ENCODE data around the gene PRSS2.
"Not testable (repeated sequence)": the region's sequence is repeated elsewhere in the genome, so short reads cannot be mapped to it uniquely, and the experiment has no call there.

PRSS2 gene

DNA sequence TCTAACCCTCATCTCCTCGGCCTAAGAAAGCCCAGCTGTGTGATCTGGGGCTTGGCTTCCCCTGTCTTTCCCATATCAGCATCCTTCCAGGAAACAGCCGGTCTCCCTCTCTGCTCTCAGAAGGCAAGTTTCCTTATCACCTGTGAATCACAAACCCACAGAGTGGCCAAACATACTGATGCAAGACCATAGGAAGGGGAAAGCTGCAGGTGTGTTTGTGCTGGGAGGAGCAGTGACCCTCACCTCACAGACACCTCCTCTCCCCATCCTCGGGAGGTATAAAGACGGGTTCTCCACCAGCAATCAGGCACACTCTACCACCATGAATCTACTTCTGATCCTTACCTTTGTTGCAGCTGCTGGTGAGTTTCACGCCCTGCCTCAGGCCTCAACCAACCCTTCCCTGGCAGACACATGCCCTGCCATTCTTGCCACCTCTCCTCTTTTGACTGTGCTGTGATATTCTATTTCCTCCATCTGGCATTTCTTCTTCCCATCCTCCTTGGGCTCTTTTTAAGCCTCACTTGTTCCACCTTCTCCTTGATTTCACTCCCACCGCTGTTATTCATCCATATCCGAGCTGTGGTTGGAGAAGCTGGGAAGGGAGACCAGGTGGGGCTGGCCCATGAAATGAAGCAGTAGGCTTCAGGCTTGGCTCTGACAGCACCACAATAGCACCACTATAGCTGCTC, at the start of gene PRSS2:
Gene PRSS2 (plus strand): TSS at position 310 of the 692 bp plus-strand sequence. CDS start 13 bp downstream, at position 323.
- DNase-seq, result no peak

DNA sequence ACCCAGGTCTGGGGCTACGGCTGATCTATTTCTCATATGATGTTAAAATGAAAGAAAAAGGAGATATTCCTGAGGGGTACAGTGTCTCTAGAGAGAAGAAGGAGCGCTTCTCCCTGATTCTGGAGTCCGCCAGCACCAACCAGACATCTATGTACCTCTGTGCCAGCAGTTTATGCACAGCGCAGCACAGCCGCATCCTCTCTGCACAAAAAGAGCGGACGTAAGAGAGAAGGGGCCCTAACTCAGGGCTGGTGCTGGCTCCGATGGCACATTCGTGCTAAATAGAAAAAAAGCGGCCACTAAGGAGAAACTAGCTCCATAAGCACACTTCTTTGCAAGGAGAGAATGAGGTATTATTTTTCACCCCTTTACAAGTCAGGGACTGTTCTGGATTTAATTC, 49.8 kb upstream of the PRSS2 start:
- DNase-seq, result no peak

DNA sequence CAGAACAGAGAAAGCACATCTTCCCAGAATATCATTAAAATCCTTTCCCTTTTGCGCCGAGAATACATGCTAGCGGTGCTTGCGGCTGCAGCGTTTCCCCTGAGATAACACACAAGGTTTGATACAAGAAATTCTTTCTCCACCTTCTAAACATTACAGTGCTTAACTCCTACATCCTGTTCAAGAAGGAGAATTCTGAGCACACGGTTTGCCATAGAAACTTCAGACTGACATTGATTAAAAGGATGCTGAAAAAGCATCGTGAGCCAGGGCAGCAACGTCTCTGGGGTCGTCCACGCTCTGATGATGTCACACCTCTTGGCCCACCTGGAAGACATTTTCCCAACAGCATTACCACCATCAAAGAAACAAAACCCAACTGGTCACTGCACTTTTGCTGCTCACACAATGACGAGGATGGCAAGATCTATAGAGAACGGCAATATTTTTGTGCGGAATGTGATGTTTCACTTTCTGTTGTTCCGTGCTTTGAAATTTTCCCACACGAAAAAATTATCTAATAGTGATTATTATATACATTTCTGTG, 48.4 kb upstream of the PRSS2 start:
- DNase-seq, result no peak

DNA sequence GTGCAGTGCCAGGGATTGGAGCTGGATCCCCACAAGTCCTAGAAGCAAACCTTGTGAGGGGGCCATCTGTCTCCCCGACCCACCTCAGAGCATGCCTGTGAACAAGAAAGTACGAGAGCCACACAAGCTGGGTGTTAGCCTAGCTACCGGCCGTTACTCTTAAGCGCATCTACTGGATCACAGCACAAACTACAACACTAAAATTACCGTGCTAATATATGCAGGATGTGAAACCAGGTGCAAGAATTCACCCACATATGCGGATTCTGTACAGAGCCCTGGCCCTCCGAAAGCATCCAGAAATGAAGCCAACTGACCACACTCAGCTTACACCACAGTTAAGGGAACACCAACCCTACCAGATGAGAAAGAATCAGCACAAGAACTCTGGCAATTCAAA, 37.5 kb upstream of the PRSS2 start:
- no peak for DNase-seq

DNA sequence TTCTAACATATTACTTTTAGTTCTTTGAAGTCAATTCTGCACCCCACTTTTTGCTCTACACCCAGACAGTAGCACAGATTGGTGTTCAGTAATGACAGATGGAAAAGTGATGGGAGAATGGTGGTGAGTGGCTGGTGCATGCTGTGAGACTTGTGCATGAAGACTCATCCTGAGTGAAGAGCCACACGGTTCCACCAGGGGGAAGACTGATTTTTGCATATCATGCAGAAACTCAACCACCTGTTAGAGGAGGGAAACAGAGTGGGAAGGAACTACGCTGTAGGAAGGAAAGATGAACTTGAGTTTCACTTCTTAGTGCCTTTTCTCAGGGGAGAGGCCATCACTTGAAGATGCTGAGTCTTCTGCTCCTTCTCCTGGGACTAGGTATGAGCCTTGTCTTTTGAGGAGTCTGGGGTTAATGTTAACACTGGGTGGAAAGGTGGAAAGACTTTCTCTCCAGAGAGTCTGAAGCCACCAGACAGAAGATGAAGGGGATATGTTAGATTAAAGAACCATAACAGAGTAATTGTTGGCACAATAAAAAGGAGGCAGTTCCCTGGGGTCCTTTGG, 30.8 kb upstream of the PRSS2 start:
- DNase-seq, result no peak

DNA sequence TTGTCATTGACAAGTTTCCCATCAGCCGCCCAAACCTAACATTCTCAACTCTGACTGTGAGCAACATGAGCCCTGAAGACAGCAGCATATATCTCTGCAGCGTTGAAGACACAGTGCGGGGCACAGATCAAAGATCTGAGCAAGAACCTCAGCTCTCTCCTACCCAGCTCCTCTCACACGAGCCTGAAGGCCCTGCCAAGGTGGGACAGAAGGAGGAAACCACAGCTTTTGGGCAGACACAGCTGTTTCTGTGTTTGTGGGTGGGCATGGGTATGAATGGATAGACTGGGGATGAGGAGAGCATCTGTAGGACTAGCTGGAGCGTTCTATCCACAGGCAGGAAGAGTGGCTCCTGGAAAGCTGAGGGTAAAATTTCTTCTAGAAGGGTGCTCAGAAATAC, 30.0 kb upstream of the PRSS2 start:
- DNase-seq, result no peak

DNA sequence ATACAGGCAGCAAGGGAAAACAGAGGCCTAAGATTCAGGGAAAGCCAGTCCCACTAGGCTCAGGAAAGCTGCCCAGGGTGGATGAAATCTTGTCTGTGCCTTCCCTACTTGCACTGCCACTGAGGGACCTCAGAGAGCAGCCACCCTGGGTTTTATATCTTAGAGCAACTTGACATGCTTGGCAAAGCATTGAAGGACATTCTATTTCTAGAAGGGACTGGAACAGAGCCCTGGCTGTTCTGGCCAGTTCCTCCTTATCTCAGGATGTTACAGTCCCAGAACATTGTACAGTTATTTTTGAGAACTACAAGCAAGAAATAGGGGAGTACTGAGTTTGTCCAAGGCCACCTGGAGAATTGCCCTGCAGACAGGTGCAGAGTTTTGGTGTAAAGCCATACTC, 28.8 kb upstream of the PRSS2 start:
- not testable (repeated sequence) for DNase-seq

DNA sequence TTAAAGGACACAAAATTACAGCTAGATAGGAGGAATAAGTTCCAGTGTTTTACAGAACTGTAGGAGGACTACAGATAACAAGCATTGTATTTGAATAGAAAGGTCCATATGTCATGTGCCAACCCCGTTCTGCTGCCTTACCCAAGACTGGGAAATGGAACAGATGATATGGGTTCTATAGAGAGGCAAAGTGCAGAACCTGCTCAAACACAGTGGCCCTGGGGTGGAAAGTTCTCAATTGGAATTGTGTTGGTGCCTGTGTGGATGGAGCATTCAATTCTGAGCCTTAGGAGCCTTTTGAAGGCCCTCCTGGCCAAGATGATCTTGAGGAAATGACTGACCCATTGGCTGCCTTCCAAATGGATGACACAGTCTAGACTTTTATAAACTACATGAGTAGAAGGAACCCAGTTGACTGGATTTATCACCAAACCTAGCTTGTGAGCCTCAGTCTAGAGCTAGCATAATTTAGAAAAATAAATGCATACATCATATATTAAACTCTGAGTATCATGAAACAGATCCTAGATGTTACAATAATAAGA, 25.6 kb upstream of the PRSS2 start:
- DNase-seq, result no peak

DNA sequence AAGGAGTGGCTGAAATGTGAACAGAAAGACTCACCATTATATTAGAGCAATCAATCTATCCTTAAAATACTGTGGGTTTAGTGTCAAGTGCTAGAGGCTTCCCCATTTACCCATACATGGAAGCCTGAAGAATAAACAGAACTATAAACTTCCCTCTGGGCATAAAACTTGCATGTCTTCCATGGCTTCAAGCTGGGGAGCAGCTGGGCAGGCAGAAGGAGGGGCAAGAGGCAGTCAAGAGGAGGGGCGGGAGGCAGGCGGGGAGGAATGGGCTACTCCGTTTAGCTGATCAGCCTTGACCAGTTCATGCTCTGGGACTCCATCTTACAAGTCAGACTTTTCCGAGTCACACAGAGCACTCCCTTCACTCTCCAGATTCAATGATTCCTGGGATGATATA, 25.0 kb upstream of the PRSS2 start:
- DNase-seq, result no peak

DNA sequence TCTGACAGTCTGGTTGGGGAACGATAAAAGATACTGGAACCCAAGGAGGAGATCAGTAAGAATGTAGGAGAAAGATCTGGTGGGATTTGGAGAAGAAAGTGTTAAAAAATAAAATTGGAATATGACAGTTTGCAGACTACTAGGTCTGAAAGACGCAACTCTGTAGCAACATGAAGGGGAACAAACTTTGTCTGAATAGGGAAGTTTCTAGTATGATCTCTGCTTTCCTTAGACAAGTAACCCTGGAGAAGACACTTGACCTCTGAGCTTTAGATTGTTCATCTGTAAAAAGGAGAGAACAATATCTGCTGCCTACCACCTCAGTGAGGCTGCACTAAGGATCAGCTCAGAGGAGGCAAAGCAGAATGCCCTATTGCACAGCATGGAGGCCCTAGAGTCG, 24.5 kb upstream of the PRSS2 start:
- DNase-seq, result no peak

DNA sequence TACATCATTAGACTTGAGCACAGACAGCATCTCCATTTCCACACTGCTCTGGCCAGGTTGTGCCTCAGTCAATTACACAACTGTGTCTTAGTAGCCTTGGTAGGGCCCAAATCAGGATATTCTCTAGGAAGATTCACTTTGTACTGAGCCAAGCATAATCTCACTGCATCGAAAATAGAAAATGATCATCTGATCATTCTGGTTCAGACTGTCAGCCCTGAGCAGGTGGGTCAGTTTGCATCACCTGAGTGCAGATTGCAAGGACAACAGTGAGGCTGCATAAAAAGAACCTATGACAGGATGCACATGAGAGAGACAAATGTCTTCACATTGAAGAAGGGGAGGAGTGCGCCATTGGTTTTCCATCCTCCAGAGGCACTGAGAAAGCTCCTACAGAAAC, 22.4 kb upstream of the PRSS2 start:
- not testable (repeated sequence) for DNase-seq

DNA sequence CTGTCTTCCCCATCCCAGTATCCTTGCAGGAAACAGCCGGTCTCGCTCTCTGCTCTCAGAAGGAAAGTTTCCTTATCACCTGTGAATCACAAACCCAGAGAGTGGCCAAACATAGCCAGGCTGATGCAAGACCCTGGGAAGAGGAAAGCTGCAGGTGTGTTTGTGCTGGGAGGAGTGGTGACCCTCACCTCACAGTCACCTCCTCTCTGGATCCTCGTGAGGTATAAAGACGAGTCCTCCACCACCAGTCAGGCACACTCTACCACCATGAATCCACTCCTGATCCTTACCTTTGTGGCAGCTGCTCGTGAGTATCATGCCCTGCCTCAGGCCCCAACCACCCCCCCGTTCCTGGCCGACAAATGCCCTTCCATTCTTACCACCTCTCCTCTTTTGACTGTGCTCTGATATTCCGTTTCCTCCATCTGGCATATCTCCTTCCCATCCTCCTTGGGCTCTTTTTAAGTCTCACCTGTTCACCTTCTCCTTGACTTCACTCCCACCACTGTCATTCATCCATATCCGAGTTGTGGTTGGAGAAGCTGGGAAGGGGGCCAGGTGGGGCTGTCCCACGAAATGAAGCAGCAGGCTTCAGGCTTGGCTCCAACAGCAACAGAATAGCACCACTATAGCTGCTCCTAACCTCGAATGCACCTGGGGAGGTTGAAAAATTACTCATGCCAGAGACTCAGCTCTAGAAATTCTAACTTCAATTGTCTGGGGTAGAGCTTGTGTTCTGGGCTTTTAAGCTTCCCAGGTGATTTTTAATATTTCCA, 21.4 kb upstream of the PRSS2 start, which contains the start of gene PRSS1:
Gene PRSS1 (plus strand): TSS at position 255 of the 776 bp plus-strand sequence. CDS start 13 bp downstream, at position 268.
- no peak for DNase-seq

DNA sequence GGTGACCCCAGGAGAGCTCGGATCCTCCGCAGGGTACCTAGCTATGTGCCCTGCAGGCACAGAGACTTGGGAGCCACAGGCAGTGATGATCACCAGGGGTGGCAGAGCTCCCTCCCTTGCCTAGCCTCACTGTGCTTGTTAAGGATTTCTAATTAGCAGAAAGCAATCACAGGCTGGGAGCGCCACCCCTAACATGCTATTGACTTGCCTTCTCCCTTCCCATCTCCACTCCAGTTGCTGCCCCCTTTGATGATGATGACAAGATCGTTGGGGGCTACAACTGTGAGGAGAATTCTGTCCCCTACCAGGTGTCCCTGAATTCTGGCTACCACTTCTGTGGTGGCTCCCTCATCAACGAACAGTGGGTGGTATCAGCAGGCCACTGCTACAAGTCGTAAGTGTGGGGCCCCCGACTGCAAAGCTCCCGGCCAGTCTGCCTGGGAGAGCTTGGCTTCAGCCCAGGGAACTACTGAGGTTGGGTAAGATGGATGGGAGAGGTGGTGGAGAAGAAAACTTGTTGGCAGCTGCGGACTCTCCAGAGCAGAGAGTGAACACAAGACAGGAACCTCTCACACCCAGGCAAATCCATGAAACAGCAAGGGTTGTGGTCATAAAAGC, 20.3 kb upstream of the PRSS2 start:
- DNase-seq, result no peak

DNA sequence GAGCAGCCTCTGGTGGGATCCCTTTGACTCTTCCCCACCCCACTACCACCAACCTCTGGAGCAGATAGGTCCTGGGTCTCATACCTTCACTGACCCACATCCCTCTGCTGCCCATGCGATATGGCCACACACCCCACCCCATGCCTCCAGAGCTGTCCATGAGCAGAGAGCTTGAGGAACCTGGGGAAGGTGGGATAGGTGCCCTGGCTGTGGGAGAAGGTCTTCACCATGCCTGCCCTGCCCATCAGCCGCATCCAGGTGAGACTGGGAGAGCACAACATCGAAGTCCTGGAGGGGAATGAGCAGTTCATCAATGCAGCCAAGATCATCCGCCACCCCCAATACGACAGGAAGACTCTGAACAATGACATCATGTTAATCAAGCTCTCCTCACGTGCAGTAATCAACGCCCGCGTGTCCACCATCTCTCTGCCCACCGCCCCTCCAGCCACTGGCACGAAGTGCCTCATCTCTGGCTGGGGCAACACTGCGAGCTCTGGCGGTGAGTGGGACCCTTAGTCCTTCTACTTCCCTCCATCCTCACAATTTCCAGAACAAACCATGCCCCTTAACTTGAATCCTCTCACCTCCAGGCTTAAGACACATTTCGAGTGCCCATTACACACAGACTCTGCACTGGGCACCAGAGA, 19.1 kb upstream of the PRSS2 start:
- DNase-seq, result not testable (repeated sequence)

DNA sequence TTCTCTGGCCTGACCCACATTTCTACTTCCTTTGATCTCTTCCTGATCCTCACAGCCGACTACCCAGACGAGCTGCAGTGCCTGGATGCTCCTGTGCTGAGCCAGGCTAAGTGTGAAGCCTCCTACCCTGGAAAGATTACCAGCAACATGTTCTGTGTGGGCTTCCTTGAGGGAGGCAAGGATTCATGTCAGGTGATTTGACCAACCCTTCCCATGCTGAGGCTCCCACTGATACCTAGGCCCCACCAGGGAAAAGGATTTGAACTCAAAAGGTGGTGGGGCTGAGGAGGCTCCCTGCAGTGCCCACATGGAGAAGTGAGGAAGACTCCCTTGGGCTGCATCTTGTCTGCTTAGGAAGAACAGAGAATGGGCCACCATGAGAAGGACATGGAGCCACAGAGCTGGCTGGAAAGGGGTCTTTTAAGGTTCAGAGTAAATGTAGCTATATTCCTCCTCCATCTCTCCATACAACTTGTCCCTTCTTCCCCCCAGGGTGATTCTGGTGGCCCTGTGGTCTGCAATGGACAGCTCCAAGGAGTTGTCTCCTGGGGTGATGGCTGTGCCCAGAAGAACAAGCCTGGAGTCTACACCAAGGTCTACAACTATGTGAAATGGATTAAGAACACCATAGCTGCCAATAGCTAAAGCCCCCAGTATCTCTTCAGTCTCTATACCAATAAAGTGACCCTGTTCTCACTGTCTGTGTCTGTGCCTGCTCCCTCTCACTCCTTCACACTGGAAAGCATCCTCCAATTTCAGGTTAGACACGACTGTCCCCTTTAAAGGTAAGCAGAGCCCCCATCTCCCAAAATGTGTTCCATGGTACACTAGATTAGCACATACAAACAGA, 18.2 kb upstream of the PRSS2 start:
- DNase-seq, result no peak

DNA sequence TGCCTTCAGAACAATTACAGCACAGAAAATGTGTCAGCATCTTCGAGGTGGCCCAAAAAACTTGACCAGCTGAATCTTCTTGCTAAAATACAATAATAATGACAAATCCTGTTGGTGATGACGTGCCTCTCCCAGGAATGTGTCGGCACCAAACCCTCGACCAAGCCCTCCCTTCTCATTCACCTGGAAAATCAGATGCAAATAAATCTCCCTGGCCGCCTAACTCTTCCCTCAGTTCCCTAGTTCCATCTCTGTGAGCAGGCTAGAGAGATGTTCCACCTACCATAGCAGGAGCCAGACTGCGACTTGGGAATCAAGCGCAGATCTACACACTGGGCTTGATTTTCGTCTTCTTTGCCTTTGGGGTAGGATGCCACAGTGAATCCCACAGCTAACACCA, 17.4 kb upstream of the PRSS2 start:
- no peak for DNase-seq

DNA sequence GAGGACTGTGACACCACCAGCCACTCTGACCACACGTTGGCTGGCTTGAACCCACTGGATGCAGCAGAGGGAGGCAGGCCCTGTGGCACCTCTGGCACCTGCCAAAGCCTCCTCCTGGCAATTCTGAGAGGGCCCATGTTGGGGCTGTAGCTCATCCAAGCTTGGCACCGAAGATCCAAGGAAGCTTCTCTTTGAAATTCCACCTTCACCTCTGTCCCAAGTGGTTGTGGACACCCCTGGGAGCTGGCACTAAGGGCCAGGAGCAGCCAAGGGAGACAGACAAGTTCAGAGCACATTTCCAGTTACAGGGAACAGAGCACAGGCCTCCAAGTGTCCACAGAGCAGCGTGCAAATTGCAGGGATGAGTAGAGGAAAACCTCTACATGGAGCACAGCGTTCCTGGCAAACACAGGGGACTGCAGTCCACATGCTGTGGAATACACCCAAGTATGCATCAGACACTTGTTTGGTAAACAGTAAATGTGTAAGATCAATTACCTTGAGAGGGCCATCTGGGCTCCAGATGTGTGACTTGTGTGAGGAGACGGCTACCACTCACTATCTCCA, 16.8 kb upstream of the PRSS2 start:
- DNase-seq, result not testable (repeated sequence)

DNA sequence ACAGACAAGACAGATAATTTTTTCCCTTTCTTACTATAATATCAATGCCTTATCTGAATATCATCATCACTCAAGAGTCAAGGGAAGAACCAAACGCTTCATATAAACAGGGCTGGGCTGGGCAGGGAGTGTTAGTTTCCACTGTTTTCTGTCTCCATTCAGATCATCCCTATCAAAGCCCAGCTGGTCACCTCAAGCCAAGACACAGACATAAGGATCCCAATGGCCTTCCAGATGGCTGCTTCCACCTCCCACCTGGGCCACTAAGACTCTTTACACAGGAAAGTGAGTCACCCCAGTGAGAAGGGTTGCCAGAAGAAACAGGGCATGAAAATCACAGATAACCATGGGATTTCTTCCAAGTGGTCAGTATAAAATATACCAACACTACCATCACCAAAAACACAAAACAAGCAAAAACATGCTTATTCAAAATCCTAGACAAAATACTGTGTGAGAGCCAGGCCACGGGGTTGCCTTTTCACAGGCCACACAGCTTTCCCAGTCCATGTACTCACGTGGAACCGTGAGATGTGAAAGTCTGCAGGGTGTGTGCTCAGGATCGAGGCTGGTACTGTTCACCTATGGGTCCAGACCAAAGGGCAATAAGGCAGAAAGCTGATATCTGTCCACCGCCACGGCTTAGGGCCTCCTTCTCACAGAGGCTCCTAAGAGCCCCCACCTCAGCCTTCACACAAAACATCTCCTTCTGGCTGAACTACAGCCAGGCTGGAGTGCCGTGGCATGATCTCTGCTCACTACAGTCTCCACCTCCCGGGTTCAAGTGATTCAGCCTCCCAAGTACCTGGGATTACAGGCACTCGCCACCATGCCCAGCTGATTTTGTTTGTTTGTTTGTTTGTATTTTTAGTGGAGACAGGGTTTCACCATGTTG, 15.8 kb upstream of the PRSS2 start:
- DNase-seq, result no peak

DNA sequence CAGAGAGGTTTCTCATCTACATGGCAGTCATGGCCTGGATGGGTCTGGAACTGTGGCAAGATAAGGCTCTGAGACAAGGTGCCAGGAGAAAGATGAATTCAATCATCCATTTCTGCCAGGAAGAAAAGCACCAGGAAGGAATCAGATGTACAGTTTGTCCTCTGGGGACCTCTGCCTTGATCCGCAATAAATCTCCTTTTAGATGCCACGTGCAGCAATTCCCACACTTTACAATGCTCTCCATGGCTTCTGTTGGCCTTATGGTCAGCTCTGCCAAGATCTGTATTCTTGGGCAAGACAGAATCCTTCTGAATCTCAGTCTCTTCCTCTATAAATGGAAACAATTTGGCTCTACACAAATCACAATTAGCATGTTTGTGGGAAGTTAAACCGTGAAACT, 12.5 kb upstream of the PRSS2 start:
- not testable (repeated sequence) for DNase-seq

DNA sequence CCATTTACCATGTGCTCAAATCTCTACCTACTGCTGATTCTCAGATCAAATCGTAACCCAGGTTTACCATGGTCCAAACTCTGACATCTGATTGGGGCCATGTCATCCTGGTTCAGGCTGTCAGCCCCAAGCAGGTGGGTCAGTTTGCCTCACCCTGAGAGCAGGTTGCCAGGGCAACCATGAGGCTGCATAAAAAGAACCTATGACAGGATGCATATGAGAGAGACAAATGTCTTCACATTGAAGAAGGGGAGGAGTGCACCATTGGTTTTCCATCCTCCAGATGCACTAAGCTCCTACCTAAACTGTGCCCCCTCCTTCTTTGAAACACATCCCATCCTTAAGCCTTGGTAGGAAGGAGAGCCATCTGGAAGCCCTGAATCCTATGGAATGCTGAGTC, 11.3 kb upstream of the PRSS2 start:
- DNase-seq, result no peak
